Astrocyte (in vitro differentiated cells and primary cell): ENCODE measurements around the gene CHST15. TPM values are rescaled to one million over a fixed set of nuclear protein-coding genes. Genes with fewer than 3 reads are reported as not detected.

Experiments used
- DNase-seq: peaks from one replicate; pipeline ENCODE4 v3.0.0-alpha.2; 2010; ENCODE audit warnings: low read depth
- FAIRE-seq: peaks from 2 replicates; lab custom pipeline; 2011; peaks lifted over from hg19 to GRCh38; lab: Jason Lieb, UNC
- H2AFZ ChIP-seq: 2 replicates; pipeline ENCODE4 v1.6.0; 2012; ENCODE audit warnings: low read depth, low read length, inconsistent platforms
- H3K27ac ChIP-seq: 2 replicates; pipeline ENCODE4 v1.5.1; 2011; ENCODE audit warnings: low read depth, low read length, inconsistent platforms
- H3K27me3 ChIP-seq: 2 replicates; pipeline ENCODE4 v1.6.0; 2011; ENCODE audit warnings: low read length, inconsistent platforms; ENCODE audit not compliant: insufficient read depth
- H3K36me3 ChIP-seq: 2 replicates; pipeline ENCODE4 v1.5.1; 2011; ENCODE audit warnings: low read length, inconsistent platforms; ENCODE audit not compliant: insufficient read depth
- H3K4me1 ChIP-seq: 2 replicates; pipeline ENCODE4 v1.5.1; 2011; ENCODE audit warnings: low read length, inconsistent platforms; ENCODE audit not compliant: insufficient read depth
- H3K4me2 ChIP-seq: 2 replicates; pipeline ENCODE4 v1.6.0; 2012; ENCODE audit warnings: low read length, inconsistent platforms
- H3K4me3 ChIP-seq: 2 replicates; pipeline ENCODE4 v1.5.1; 2011; ENCODE audit warnings: low read depth, mild to moderate bottlenecking, low read length, inconsistent platforms; ENCODE audit not compliant: insufficient read depth
- H3K79me2 ChIP-seq: 2 replicates; pipeline ENCODE4 v1.6.0; 2012; ENCODE audit warnings: mild to moderate bottlenecking, low read length, inconsistent platforms; ENCODE audit not compliant: insufficient read depth
- H3K9ac ChIP-seq: 2 replicates; pipeline ENCODE4 v1.6.0; 2012; ENCODE audit warnings: mild to moderate bottlenecking, low read length, inconsistent platforms
- H3K9me3 ChIP-seq: 2 replicates; pipeline ENCODE4 v1.5.1; 2012; ENCODE audit warnings: low read depth, mild to moderate bottlenecking, low read length, inconsistent platforms; ENCODE audit not compliant: insufficient read depth
- H4K20me1 ChIP-seq: 2 replicates; pipeline ENCODE4 v1.6.0; 2012; ENCODE audit warnings: low read length, inconsistent platforms; ENCODE audit not compliant: insufficient read depth
- H3K27ac Mint-ChIP-seq: one replicate; pipeline ENCODE4 v1.8.0; 2021; ENCODE audit warnings: mild to moderate bottlenecking, mixed read lengths; ENCODE audit not compliant: unreplicated experiment
- H3K27me3 Mint-ChIP-seq: one replicate; pipeline ENCODE4 v1.8.0; 2021; ENCODE audit warnings: low read depth, mixed read lengths; ENCODE audit not compliant: unreplicated experiment
- H3K36me3 Mint-ChIP-seq: one replicate; pipeline ENCODE4 v1.8.0; 2021; ENCODE audit warnings: low read depth, mixed read lengths; ENCODE audit not compliant: unreplicated experiment
- H3K4me1 Mint-ChIP-seq: one replicate; pipeline ENCODE4 v1.8.0; 2021; ENCODE audit warnings: low read depth, mixed read lengths; ENCODE audit not compliant: unreplicated experiment
- H3K4me3 Mint-ChIP-seq: one replicate; pipeline ENCODE4 v1.8.0; 2021; ENCODE audit warnings: mild to moderate bottlenecking, moderate library complexity, mixed read lengths; ENCODE audit not compliant: unreplicated experiment
- H3K9me3 Mint-ChIP-seq: one replicate; pipeline ENCODE4 v1.8.0; 2021; ENCODE audit warnings: mild to moderate bottlenecking, mixed read lengths; ENCODE audit not compliant: unreplicated experiment
- EZH2 ChIP-seq: IDR thresholded peaks from 2 replicates; pipeline ENCODE4 v1.6.1; 2012; ENCODE audit warnings: mild to moderate bottlenecking, low read length, inconsistent platforms; ENCODE audit not compliant: insufficient read depth
- total RNA-seq: library from RNA; stranded (reverse); gene quantifications from 2 replicates; pipeline ENCODE4 v1.2.1, GENCODE V29; 2021
- TF ChIP-seq, protein P1 (sequence below): IDR thresholded peaks from 2 replicates; pipeline ENCODE4 v1.5.1; 2011; ENCODE audit warnings: low read depth, mild to moderate bottlenecking, inconsistent platforms, low read length, moderate library complexity; ENCODE audit not compliant: insufficient read depth

The CHST15 gene
- total RNA-seq, 1 donor from 2014 or later: 20.6 TPM

DNA sequence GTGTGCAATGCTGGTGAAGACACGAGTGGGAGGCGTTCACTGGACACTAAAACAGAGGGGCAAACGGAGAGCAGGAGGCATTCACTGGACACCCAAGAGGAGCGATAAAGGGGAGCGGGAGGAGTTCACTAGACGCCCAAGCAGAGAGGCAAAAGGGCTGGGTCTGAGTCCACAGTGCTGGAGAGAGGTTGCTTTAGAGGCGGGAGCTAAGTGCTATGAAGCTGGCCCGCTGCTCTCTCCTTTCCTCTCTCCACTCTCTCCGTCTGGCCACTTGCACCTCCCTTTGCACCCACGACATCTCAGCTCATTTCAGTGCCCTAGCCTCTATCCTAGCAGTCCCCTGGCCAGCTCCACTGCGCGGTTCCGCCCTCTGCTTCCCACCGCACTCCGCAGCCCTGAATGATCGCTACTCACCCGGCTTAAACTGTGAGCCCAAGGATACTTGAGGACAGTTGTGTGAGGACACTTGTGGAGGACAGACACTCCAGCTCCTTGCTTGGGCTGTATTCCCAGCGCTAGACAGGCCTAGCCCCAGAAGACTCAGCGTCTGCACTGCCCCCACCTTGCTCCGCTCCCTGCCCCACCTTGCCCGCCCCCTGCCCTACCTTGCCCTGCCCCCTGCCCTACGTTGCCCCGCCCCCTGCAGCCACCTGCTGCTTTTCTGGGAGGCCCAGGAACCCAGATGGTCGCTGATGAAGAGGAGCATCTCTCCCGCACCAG, 123.0 kb downstream of the CHST15 start:
- H3K27me3 ChIP-seq: peaks cover 19% of the 10 kb centered on the region
- H3K79me2 ChIP-seq: no peaks in the 10 kb centered on the region
- no peak overlapping the region for H3K4me3 ChIP-seq
- no peaks in the 10 kb centered on the region for H4K20me1 ChIP-seq
- no peak overlapping the region for H3K4me2 ChIP-seq
- peaks cover 13% of the 10 kb centered on the region for H3K4me1 Mint-ChIP-seq
- H3K9ac ChIP-seq: no peak overlapping the region
- peaks cover 60% of the 10 kb centered on the region for H3K27me3 Mint-ChIP-seq
- no peak overlapping the region for H2AFZ ChIP-seq
- no peaks in the 10 kb centered on the region for H3K4me1 ChIP-seq
- no peaks in the 10 kb centered on the region for H3K36me3 ChIP-seq
- H3K9me3 Mint-ChIP-seq: peaks cover 17% of the 10 kb centered on the region
- no peak for DNase-seq
- no peak overlapping the region for H3K4me3 Mint-ChIP-seq
- no peak for TF ChIP-seq EZH2
- TF ChIP-seq, protein P1, sequence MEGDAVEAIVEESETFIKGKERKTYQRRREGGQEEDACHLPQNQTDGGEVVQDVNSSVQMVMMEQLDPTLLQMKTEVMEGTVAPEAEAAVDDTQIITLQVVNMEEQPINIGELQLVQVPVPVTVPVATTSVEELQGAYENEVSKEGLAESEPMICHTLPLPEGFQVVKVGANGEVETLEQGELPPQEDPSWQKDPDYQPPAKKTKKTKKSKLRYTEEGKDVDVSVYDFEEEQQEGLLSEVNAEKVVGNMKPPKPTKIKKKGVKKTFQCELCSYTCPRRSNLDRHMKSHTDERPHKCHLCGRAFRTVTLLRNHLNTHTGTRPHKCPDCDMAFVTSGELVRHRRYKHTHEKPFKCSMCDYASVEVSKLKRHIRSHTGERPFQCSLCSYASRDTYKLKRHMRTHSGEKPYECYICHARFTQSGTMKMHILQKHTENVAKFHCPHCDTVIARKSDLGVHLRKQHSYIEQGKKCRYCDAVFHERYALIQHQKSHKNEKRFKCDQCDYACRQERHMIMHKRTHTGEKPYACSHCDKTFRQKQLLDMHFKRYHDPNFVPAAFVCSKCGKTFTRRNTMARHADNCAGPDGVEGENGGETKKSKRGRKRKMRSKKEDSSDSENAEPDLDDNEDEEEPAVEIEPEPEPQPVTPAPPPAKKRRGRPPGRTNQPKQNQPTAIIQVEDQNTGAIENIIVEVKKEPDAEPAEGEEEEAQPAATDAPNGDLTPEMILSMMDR: no peak
- no peak overlapping the region for H3K27ac ChIP-seq
- H3K9me3 ChIP-seq: peaks cover 8% of the 10 kb centered on the region
- H3K36me3 Mint-ChIP-seq: no peaks in the 10 kb centered on the region
- H3K27ac Mint-ChIP-seq: no peak overlapping the region
- FAIRE-seq: no peak

DNA sequence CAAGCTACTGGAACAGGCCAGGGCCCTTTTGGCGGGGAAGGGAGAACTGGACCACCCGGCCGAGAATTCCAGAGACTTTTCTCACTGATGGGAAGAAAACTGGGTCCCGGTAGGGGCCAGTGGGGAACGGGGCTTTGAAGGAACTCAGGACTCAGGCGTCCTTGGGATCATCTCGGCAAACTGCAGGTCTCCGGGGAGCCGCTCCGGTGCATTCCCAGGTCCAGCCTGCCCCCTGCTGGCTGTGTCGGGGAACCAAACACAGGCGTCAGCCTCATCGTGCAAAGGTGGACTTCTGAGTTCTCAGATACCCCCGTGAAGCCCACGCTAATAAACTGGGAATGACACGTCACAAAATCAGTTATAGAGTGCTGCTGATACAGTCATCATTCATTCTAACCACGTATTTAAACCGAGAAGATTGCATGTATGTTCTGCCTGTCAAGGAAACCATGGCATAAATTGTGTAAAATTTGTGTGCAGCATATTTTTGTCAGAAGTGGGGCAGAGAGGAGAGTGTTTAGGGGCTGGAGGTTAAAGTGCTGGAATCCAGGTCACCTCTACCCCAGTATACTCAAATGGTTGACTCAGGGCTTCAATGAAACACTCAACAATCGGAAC, 125.7 kb downstream of the CHST15 start:
- Mint-ChIP-seq H3K27ac (no peak overlapping the region), H3K4me1 (peaks cover 8% of the 10 kb centered on the region), H3K9me3 (no peaks in the 10 kb centered on the region), H3K4me3 (no peak overlapping the region), H3K27me3 (peaks cover 72% of the 10 kb centered on the region), H3K36me3 (no peaks in the 10 kb centered on the region)
- no peak overlapping the region for H3K27ac ChIP-seq
- no peaks in the 10 kb centered on the region for H3K4me1 ChIP-seq
- H3K79me2 ChIP-seq: no peaks in the 10 kb centered on the region
- H3K27me3 ChIP-seq: peaks cover 15% of the 10 kb centered on the region
- H3K36me3 ChIP-seq: no peaks in the 10 kb centered on the region
- H3K4me3 ChIP-seq: no peak overlapping the region
- peak; percentile 58 for FAIRE-seq
- no peak overlapping the region for H3K4me2 ChIP-seq
- H3K9me3 ChIP-seq: no peaks in the 10 kb centered on the region
- TF ChIP-seq, protein P1: peak; percentile 84
- TF ChIP-seq EZH2: no peak
- peak; percentile 3 for DNase-seq
- no peak overlapping the region for H2AFZ ChIP-seq
- no peaks in the 10 kb centered on the region for H4K20me1 ChIP-seq
- no peak overlapping the region for H3K9ac ChIP-seq

DNA sequence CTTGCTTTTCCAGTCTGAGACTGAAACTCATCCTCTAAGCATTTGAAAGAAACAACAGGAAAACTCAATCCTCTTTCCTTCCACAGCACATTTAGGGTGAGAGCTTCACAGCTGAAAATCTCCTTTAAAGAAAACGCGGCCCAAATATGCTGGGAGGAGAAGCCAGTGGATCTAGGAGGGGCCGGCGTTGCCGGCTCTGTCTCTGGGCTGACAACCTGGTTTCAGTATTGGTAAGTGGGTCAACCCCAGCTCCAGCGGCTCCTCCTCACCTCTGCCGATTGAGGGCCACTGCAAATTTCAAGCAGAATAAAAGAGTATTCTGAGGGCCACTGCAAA, 126.5 kb downstream of the CHST15 start:
- no peak overlapping the region for H2AFZ ChIP-seq
- H3K27me3 ChIP-seq: peaks cover 13% of the 10 kb centered on the region
- Mint-ChIP-seq H3K27ac (no peak overlapping the region), H3K36me3 (no peaks in the 10 kb centered on the region), H3K9me3 (peaks cover under 1% of the 10 kb centered on the region), H3K27me3 (peaks cover 78% of the 10 kb centered on the region), H3K4me3 (no peak overlapping the region), H3K4me1 (peaks cover 8% of the 10 kb centered on the region)
- H3K4me3 ChIP-seq: no peak overlapping the region
- no peaks in the 10 kb centered on the region for H3K4me1 ChIP-seq
- H3K9ac ChIP-seq: no peak overlapping the region
- H3K36me3 ChIP-seq: no peaks in the 10 kb centered on the region
- H3K27ac ChIP-seq: no peak overlapping the region
- TF ChIP-seq, protein P1: no peak
- no peak for TF ChIP-seq EZH2
- no peak for DNase-seq
- no peaks in the 10 kb centered on the region for H4K20me1 ChIP-seq
- H3K4me2 ChIP-seq: no peak overlapping the region
- no peaks in the 10 kb centered on the region for H3K9me3 ChIP-seq
- FAIRE-seq: no peak
- no peaks in the 10 kb centered on the region for H3K79me2 ChIP-seq
